GM19438 (cell line): Measurements from ENCODE around the gene TRNP1.
"Not testable (repeated sequence)": the region's sequence is repeated elsewhere in the genome, so short reads cannot be mapped to it uniquely, and the experiment has no call there.

ENCODE experiments used
- ATAC-seq: cut with Tn5 transposase; IDR thresholded peaks from one replicate; pipeline ENCODE4 v1.9.1; 2021; ENCODE audit warnings: low read depth; ENCODE audit not compliant: unreplicated experiment

The TRNP1 gene

DNA sequence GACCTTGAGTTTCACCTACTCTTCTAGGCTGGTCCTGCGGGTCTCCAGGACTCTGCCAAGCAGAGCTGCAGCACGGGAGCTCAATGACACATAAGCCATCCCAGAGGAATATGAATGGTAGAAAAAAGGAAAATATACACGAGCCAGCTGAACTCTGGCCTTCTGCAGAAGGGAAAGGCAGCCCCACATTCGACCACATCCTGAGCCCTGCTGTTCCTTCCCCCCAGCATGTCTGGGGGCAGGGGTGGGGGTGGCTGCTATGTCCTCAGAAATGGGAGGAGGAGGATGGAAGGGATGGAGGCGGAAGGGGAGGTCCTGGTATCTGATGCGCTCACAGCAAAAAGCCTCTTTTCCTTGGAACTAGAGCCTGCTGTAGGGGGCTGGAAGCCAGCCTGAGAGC, 21.1 kb upstream of the TRNP1 start:
- ATAC-seq: no peak

DNA sequence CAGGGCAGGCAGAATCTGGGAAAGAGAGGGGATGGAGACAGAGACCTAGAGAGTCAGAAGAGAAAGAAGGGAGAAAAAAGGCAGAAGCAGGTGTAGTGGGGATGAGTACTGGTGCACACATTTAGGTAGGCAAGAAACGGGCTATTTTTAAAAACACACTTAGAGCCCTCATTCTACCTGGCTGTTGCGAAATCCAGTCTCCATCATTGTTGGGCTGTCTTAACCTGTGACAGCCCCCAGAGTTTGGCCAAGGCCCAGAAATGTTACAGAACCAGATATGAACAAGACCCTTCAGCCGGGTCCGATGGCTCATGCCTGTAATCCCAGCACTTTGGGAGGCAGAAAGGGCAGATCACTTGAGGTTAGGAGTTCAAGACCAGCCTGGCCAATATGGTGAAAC, 20.7 kb upstream of the TRNP1 start:
- no peak for ATAC-seq

- no peak for ATAC-seq
Measured at GRCh38 chr1:26976621-26977510, 16.6 kb upstream of the TRNP1 start.

DNA sequence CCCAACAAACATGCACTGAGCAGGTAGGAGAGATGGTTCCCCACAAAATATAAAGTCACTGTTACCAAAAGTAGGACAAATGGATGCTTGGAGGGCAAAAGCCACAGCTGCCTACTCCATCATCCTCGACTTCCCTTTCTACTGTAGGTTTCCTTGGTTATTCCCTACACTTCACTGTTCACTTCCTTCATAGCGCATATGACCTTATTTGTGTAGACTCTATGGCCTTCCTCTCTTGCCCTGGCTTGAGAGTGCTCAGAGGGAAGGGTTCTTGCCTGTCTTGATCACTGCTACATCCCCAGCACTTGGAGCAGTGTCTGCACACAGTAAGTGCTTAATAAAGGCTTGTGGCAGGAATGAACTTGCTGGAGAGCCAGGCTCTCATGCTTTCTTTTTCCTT, 14.6 kb upstream of the TRNP1 start:
- no peak for ATAC-seq

GRCh38 chr1:26981146-26981846, 12.2 kb upstream of the TRNP1 start:
- ATAC-seq: no peak

DNA sequence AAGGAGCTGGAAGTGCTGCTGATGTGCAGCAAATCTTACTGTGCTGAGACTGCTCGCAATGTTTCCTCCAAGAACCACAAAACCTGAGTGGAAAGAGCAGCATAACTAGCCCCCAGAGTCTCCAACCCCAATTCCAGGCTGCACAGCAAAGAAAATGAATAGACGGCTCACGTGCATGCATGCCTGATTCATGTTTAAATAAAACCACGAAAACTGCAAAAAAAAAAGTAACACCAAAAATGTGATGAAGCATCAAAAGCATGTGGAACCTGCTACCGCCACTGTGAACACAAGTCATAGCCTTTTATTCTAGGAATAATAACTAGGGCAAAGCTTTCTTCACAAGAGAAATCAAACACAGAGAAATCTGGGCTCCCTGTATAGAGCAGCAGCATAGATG, 9.6 kb upstream of the TRNP1 start:
- no peak for ATAC-seq

DNA sequence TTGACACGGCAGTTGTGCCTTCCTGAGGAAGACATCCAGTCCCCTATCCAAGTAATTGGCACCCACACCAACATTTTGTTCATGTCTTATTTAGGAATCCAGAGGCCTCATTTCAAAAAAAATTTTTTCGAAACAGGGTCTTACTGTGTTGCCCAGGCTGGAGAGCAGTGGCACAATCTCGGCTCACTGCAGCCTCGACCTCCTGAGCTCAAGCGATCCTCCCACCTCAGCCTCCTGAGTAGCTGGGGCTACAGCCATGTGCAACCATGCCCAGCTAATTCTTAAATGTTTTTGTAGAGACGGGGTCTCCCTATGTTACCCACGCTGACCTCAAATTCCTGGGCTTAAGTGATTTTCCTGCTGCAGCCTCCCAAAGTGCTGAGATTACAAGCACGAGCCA, 9.2 kb upstream of the TRNP1 start:
- no peak for ATAC-seq

GRCh38 chr1:26986658-26987057, 6.8 kb upstream of the TRNP1 start:
- ATAC-seq: no peak

GRCh38 chr1:26989403-26990109, 3.9 kb upstream of the TRNP1 start:
- not testable (repeated sequence) for ATAC-seq

- ATAC-seq: no peak
Measured at GRCh38 chr1:26991310-26992116, 2.0 kb upstream of the TRNP1 start.

DNA sequence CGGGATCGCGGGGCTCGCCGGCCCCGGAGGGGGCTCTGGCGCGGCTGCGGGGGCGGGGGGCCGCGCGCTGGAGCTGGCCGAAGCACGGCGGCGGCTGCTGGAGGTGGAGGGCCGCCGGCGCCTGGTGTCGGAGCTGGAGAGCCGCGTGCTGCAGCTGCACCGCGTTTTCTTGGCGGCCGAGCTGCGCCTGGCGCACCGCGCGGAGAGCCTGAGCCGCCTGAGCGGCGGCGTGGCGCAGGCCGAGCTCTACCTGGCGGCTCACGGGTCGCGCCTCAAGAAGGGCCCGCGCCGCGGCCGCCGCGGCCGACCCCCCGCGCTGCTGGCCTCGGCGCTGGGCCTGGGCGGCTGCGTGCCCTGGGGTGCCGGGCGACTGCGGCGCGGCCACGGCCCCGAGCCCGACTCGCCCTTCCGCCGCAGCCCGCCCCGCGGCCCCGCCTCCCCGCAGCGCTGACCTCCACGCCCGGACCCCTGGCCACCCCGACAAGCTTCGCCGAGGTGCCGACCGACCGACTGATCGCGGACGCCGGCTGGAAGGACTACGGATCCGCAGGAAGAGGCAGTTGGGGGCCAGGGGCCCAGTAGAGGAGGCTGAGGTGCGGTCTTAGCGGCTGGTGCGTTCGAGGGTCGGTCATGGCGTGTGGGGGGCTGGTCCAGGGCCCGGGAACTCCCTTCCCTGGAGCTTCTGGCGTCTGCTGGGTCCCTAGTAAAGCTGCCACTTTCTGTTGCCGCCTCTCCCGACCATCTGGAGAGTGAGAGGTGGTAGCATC, 711 bp downstream of the TRNP1 start:
- no peak for ATAC-seq

GRCh38 chr1:26994787-26995517, 1.5 kb downstream of the TRNP1 start:
- no peak for ATAC-seq

DNA sequence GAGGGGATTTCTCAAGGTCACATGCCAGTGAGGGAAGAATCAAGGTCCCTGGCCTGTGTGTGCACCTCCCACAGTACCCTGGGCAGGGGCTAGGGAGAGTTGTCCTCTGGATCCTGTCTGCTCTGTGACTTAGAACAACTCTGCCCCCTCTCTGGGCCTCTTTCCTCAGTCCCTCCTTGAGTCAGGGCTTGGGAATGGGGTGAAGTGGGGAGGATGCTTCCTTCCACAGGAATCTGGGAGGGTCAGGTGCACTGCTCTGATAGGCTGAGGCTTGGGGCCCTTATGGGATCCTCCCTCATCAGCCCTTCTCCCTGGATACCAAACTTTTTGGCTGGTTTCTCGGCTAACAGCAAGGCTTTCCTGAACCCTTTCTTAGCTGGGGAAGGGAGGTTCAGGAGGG, 2.5 kb downstream of the TRNP1 start:
- no peak for ATAC-seq

- no peak for ATAC-seq
Measured at GRCh38 chr1:26996665-26997064, 3.2 kb downstream of the TRNP1 start.

GRCh38 chr1:26998429-26999300, 5.2 kb downstream of the TRNP1 start:
- ATAC-seq: no peak

DNA sequence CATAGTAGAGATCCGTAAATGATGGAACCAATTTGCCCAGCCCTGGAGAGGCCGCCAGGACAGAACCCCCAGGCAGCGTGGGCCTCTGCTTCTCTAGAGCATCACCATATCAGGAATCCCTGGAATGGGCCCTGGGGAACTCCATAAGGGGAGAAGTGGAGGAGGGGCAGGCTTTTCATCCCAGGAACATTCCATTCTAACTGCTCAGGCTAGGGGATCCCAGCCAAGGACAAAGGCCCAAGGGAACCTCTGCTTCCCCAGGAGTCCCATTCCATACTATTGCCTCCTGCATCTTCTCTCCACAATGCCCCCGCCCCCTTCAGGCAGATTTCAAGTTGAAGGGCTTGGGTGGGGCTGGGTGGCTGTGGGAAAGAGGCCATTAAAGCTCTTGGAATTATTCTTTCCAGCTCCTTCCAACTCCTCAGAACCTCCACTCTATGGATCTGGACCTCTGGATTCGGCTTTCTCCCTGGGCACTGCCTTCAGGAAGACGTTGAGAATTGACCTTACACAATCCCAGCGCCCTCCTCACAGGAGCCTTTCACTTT, 6.0 kb downstream of the TRNP1 start:
- ATAC-seq: no peak

DNA sequence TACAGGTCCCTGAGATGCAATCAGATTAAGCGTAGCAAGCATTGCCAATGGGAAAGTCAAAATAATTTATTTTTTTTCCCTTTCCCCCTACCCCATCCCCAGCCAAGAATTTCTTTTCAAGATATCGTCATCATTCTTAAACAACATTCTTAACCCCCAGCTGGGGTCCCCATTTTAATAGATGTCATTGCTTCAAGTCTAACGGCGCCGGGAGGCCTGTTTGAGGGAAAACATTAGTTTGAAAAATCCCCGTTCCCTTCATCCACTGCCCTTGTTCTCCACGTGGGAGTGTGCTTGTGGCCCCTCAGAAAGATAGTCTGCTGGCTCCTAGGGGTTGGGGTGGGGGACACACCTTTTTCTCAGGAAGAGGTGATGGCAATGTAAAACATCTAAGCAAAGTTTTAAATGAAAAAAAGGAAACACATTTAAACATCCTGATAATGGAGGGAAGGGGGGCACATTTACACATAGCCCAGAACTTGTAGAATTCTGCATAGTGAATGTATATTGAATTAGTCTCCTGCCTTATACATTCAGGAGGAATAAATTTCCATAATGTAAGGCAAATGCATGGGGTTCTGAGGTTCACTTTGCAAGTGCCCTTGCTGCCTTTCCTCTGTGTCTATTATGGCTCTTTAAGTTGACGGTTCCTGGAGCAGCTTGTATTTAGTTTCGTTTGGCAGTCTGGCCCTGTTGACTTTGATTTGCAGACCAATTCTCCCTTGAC, 6.8 kb downstream of the TRNP1 start:
- no peak for ATAC-seq
